HG03060 (cell line): ENCODE data around the gene HS6ST2.

Experiments used
- ATAC-seq: cut with Tn5 transposase; IDR thresholded peaks from one replicate; pipeline ENCODE4 v1.9.1; 2021; ENCODE audit warnings: low read depth, moderate number of reproducible peaks; ENCODE audit not compliant: unreplicated experiment

The HS6ST2 gene

DNA sequence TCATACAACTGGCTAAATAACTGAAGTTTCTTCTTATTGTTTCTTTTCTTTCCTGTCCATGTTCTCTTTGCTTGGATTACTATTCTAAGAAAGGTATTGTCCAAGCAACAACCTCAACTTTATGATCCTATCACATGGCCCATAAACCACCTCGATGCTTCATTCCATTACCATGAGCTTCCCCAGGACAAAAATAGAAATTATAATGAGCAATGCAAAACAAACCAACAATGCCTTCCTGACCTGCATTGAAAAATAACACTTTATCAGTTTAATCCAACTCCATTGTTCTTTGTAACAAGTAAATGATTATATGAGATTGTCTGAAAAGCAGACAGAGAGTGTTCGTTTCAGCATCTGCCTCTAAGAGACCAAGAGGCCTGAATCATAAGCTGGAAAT lies 148.8 kb downstream of the HS6ST2 start:
- ATAC-seq: no peak

DNA sequence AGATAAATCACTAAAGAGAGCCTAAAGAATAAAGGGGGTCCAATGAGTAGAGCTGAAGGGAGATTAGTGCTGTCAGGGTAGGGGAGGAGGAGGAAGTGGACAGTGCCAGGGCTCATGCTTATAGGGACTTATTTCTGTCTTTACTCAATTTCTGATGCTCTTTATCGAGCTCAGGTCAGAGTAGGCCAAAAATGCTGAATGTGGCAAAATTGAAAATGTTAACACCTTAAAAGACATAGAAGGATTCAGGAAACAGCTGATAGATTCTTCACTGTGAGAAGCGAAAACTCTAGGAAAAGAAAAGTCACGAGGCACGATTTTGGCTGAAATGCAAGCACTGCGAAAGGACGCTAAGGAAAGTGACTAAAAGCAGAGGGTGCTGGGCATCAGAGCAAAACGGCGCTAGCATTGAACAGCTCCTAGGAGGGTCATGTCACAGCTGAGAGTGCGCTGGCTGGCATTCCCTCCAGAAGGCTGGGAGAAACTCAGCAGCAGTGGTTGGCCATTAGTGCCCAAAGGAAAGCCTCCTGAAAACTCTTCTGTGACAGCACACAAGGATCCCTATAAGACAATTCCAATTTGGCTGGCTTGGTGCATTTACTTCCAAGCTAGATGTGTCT lies 150.9 kb downstream of the HS6ST2 start:
- no peak for ATAC-seq

DNA sequence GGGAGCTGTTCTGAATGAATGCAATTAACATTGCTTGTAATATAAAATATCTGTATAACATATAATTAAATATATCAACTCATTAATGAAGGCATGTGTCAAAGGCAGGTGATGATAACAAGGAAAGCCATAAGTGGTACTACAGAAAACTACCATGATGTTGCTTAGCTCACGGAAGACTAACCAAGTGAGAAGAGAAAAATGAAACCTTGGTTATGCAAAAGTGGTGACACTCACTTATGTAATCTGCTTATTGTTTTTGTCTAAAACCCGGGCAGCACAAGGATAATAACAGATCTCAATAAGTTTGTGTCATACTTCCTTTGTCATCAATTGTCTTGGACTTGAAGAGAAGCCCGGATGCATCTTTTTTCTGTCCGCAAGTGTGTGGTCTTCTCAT lies 156.4 kb downstream of the HS6ST2 start:
- ATAC-seq: no peak

DNA sequence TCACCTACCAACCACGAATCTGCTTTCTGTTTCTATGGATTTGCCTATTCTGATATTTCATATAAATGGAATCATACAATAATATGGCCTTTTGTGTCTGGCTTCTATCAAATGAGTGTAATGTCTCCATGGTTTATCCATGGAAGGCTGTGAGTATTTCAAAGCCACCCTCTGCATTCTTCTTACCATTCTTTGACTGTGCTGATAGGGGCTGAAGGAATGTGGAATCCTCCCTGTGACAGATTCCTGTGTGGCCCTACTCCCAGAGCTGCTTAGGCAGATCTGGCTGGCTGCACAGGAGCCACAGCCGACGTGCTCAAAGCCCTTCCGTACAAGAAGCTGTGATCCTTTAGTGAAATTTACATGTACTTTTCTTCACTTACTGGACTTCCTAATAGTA lies 163.2 kb downstream of the HS6ST2 start:
- no peak for ATAC-seq

DNA sequence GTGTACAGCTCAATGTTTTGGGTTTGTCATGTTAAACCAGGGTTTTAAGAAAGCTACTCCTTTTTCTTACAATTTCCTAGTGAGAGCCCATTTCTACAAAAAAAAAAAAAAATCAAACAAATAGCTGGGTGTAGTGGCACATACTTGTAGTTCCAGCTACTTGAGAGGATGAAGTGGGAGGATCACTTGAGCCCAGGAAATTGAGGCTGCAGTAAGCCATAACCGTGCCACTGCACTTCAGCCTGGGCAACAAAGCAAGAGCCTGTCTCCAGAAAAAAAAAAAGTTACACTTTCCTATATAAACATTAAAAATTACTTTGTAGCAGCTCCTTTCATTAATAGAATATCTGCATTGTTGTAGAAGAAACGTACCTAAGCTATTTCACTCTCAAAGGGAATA lies 166.7 kb downstream of the HS6ST2 start:
- ATAC-seq: no peak

DNA sequence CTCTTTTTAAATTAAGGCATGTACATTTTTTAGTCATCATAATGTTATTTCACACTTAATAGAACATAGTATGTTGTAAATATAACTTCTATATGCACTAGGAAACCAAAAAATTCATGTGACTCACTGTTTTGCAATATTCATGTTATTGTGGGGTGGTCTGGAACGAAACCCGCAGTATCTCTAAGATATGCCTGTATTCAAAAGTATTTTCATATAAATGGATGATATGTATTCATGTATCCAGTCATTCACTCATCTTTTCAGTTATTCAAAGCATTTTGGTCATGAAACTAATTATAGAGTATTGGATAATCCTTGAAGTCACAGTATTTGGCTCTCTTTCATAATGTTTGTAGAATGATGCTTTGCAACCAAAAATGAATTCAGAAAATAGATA lies 168.1 kb downstream of the HS6ST2 start:
- ATAC-seq: no peak

DNA sequence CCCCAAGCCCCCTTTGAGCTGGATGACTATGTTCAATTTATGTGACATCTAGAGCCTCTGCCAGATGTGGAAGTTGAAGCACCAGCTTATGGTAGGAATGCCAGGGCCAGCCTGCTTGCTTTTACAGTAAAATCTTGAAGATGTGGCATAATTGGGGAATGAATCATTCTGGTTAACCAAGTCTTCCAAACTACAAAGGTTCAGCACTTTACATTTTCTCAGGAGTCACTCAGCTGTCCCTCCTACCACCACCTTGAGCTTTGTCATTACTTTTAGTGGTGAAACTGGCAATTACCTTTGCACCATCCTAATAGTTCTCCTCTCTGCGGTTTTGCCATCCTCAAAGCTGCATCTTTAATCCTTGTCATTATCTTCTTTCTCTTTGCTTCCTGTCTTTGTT lies 172.2 kb downstream of the HS6ST2 start:
- ATAC-seq: no peak

DNA sequence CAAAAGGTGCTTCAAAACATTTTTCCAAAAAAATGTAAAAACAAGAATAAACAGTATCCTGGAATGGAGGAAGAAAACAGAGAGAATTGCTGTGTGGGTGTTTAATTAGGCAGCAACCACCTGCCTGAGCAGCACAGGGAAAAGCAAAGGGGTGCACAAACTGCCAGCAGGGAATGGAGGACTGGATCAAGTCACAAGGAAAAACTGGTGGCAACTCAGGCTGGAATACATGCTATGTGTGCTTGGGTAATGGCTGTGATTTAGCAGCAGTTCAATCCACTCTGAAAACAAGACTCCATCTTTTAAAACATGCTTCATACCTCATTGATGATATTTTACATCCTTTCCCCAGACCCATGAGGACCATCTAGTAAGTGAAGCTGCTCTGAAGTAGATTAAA lies 179.5 kb downstream of the HS6ST2 start:
- no peak for ATAC-seq

DNA sequence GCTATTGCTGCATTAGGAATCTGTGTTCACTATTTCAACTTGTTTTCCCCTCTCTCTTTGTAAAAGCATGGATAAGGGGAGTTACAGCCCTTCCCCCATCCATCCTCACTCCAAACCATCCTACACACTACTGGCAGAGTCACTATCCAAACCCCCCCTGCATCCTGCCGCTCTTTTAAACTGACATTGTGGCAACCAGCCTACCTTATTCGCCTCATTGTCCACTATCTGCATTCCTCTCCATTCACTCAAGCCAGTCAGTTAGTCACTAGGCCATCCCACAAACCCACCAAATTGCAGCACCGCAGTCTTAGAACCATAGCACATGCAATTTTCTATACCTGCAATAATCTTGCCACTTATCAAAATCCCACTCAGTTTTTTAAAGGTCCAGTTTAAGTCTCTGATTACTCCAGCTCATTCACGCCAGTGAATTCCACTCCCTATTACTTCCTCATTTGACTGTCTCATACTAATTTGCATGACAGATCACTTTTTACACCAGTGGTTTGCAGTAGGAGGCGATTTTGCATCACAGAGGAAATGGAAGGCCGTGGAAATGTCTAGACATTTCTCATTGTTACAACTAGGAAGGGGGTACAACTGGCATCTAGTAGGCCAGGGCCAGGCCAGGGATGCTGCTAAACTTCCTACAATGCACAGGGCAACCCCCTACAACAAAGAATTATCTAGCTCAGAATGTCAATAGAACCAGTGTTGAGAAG lies 181.8 kb downstream of the HS6ST2 start:
- no peak for ATAC-seq

DNA sequence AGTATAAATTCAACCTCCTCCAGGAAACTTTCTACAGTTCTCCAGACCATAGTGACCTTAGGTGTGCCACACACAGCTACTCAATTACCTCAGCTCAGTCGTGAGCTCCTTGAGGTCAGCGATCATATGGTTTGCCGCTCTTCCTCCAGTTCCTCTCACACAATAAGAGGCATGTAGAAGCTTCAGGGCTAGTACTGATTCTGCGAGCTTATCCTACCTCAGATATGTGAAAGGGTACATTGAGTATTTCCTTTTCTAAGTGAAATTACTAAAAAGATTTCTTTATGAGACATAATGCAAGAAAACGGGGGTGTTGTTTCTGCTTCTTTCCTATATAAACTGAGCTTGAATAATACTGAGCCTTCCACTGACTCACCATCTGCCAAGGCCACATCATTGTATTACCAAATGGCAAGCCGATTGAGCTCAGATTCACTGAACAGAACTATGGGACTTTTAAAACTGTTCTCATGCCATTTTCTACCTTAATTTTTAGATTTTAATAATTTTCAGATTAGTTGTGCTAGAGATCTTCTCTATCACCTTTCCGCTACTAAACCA lies 183.1 kb downstream of the HS6ST2 start:
- ATAC-seq: no peak

DNA sequence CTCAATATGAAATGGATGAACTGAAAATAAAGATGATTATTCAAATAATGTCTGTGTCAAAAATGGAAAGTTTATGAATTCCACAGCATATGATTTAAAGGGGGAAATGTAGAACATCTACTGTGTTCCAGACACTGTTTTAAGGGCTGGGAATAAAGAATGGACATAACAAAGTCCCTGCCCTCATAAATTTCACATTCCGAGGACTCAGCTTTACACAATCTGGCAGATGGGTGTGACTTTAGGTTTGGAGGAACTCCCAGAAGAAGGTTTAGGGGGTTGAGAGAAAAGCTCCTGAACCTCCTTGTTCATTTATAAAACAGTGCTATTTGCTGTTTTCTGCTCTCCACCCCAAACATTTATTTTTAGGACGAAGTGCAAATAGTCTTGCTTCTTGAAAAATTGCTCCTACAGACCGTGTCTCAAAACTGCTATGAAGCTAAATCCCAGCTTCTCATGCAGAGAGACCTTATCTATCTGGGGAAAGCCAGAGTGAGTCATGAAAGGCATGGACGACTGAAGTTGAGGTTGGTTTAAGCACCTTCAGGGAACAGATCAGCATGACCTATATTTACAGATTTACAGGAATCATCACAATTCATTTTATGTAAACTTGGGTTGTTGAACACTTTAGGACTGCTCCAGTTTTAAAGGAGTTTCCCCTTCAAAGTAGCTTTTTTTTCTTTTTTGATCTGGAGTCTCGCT lies 184.3 kb downstream of the HS6ST2 start:
- no peak for ATAC-seq

DNA sequence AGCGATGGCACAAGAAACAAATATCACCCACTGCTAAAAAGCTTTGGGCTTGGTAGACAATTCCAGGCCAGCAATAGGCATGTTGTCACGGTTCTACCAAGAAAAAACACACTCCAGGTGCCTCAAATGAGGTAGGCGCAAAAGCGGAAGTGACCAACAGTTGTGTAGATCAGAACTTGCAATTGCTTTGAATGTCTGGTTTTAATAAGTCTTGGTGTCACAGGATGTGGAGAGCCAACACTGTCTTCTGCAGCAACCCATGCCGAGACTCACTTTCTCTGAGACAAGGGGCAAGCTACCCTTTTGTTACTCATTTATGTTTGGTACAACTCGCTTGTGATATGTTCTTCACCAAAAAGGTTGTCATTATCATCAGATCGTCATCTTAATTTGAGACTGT lies 188.8 kb downstream of the HS6ST2 start:
- ATAC-seq: no peak

DNA sequence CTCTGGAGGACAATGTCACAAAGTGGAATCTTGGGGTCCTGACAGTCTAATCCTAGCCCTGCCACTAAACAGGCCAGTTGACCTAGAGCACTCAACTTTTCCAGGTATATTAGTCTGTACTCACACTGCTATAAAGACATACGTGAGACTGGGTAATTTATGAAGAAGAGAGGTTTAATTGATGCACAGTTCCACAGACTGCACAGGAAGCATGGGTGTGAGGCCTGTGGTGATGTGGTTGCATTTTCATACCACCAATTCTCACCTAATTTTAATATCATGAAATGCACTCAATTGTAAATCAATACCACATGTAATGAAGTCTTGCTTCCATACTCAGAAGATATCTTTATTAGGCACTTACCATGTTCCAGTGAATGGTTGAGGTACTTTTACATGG lies 192.0 kb downstream of the HS6ST2 start:
- ATAC-seq: no peak

DNA sequence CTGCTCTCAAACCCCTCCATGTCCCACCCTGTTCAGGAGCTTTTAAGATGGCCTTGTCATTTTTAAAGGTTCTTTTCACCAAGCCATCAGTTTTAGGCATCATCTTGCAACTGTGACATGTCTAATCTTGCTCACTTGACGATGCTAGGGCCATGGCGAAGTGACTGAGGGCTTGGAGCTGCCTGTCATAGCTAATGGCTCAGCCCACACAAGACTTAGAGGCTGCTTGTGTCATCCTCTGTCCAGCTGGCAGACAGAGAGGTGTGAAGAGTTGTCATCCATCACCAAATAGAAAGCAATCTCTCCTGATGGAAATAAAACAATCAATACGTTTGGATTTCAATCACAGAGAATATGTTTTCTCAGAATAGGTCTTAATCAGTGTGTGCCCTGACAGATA lies 194.9 kb downstream of the HS6ST2 start:
- ATAC-seq: no peak

DNA sequence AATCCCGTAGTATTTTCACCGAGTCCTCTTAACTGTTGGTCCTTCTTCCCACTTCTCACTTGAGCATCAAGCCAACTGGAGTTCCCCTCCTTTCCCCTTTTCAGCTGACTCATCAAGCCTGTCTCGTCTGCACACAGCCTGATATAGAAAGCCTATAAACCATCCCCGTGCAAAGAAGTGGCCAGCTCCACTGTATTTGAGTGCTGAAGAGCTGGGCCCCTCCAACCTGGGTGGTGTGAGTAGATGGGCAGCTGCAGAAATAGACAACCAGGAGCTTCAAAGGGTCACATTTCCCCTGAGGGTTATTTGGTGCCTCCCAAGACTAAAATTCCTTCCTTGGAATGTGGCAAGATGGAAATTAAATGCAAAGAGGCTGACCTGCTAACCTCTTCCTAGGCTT lies 199.7 kb downstream of the HS6ST2 start:
- ATAC-seq: no peak

DNA sequence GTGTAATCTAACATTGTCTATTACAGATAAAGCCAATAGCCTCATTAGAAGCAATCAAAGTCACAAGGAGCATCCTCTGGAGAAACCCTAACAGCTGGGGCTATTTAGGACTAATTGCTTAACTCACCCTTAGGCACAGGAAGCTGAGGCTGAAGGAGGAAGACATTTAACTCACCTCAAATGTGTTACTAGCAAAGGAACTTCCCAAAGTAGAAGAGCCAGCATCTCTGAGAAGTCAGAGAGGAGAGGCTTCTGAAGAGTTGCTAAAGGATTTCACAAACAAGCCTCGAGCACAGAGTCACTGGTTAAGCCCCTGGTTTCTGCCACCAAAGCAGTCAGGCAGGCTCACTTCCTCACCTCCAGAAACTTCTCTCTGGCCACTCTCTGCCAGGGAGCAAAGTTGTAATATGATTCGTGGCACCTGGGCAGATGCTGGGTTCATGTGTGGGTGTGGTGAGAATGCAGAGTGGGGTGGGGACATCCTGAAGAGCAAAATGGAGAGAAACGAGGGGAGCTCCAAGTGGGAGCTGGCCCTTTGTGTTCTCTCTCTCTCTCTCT lies 201.3 kb downstream of the HS6ST2 start:
- no peak for ATAC-seq

DNA sequence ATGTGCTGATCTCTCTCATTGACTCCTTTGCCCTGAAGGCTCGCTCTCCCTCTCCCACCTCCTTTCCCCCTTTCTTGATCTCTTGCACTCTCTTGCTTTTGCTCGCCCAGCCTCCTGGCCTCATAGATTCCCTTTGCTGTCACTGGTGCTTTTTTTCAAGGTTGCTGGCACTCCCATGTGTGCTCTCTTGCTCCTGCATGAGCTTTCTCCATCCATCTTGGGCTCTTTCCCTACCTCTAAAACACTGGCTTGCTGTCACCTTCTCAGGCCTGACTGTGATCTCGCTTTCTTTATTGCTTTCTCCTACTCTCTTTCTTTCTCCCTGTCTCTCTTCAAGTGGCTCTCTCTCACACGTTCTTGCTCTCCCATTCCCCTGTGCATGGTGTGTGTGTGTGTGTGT lies 202.0 kb downstream of the HS6ST2 start:
- ATAC-seq: no peak

DNA sequence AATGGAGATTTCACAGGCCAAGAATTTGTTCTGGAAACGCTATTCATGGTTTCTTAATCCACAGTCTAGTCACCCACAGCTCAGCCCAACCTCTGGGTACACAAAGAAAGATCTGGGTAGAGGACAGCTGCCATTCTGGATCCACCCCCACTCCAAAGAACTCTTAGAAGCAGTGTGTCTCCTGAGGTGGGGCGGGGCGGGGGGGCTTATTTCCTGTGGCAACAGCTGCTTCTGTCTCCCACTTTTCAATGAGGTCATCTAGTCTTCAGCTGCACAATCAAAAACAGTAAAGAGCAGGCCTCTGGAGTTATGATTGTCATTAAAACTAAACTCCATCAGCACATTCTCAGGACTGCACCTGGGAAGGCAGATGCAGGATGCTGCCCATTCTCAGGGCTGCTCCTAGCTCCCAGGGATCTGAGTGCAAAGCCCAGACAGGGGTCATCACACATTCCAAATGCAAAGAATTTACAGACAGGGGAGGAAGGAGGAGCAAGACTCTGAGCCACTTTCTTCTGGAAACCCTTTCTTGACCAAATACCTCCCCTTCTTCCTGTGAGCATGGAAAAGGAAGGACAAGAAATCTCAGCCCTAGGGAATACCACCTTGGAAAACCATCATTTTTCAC lies 207.3 kb downstream of the HS6ST2 start:
- no peak for ATAC-seq

DNA sequence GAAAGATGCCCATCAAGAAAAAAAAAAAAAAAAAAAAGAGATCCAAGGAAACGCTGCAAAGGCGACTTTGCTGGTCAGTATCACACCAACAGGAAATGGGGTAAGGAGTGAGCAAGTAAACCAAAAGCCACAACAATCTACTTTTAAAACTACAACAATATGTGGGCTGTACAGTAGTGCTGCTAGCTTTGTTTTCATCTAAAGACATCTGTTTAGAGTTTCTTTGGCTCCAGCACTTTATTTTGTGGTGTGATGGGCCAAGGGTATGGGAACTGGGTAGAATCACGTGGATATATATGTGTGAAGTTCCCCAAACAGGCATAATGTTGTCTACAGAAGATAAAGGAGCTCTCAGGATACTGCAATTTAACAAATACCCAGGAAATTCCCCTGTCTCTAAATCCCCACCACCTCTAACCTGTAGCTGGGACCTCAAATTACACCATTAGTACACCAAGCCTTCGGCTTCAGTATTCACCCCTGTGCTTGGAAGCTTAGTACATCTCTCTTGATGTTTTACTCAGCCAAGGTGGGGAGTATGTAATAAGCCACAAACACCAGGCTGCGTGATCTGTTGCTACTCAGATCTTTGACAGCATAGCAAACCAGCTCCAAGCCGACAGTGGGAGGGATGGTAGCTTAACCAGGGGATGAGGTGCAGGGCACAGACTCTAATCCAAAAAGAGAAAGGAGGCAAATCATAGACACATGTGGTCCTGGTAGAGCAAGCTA lies 207.9 kb downstream of the HS6ST2 start:
- no peak for ATAC-seq

DNA sequence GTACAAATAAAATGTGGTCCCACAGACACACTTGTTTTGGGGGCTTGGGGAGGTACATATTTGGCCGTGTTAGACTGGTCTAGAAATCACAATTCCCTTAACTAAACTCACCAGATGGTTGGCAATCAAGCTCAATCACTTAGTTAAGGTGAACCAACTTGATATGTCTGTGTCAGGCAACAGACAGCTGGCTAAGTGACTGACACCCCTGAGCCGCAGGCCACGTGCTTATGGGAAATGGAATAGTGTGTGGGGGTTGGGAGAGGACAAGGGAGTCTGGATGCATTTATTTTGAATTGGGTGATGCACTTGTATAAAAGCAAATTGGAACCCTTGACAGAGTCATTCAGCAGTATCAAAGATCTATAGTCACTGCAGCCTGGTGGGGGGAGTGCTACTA lies 209.0 kb downstream of the HS6ST2 start:
- ATAC-seq: no peak
